Psoas muscle (tissue), 8 donors: ENCODE measurements around the gene PCSK5. TPM values are rescaled to one million over a fixed set of nuclear protein-coding genes. Genes with fewer than 3 reads are reported as not detected.

Experiments
- ATAC-seq, 4 donors: fragments of 200-7000 bp; cut with Tn5 transposase; one replicate each; pipeline ENCODE4 v1.9.1; 2020; ENCODE audit warnings: moderate library complexity in 3 of 4, mild to moderate bottlenecking in 2 of 4
- DNase-seq, 2 donors: peaks; one replicate each; pipeline ENCODE4 v3.0.0-alpha.2; 2020
- H3K27ac ChIP-seq: fragments of 200-600 bp; one replicate; pipeline ENCODE4 v1.8.0; 2022
- H3K27me3 ChIP-seq, 3 donors: fragments of 200-600 bp in 1 of 3; one replicate each; pipeline versions ENCODE4 v1.6.1 to v1.8.0; 2013 to 2022; ENCODE audit warnings: low read length in 2 of 3, mild to moderate bottlenecking in 2 of 3, moderate library complexity in 1 of 3; ENCODE audit not compliant: insufficient read depth in 3 of 3
- H3K36me3 ChIP-seq, 2 donors: fragments of 200-600 bp in 1 of 2; one replicate each; pipeline versions ENCODE4 v1.6.1 to v1.8.0; 2013 to 2022; ENCODE audit warnings: low read depth in 1 of 2, mild to moderate bottlenecking in 1 of 2, moderate library complexity in 1 of 2; ENCODE audit not compliant: insufficient read depth in 1 of 2
- H3K4me1 ChIP-seq: fragments of 200-600 bp; one replicate; pipeline ENCODE4 v1.8.0; 2022
- H3K4me3 ChIP-seq: fragments of 200-600 bp; one replicate; pipeline ENCODE4 v1.8.0; 2022; ENCODE audit warnings: mild to moderate bottlenecking
- H3K9me3 ChIP-seq: fragments of 200-600 bp; one replicate; pipeline ENCODE4 v1.8.0; 2022
- WGBS, 3 donors: extraction: QIAGEN DNeasy Blood & Tissue Kit; methylation state at CpG; one replicate each; pipeline versions ENCODE4 v1.1.6 to v1.1.7; 2013; 5-methylcytosine and 5-hydroxymethylcytosine counted together
- intact Hi-C, 2 donors: fragments of 100-400 bp; cut with DNase I; formaldehyde crosslinking; loops; one replicate each; pipeline versions ENCODE4 v1.11.0 to v1.14.2; 2022
- polyA plus RNA-seq, 3 donors: library from polyadenylated mRNA; stranded (reverse); fragments of 200-250 nt; gene quantifications; one replicate each; pipeline ENCODE4 v1.2.3, GENCODE V29; 2013
- total RNA-seq, 4 donors: library from RNA; stranded (reverse); fragmentation: NEBNext Ultra II Directional in 2 of 4; extraction: Animal tissue kit (Norgen Biotek cat#: 25700) in 2 of 4; gene quantifications; one replicate each; pipeline versions ENCODE4 v1.2.1 to v1.2.4, GENCODE V29; 2021 to 2023
- TF ChIP-seq, protein P1 (sequence below): fragments of 200-600 bp; IDR thresholded peaks from one replicate; pipeline ENCODE4 v1.8.0; 2022; ENCODE audit warnings: antibody characterized with exemption
- donor health status: healthy with polysubstance abuse.
- donor health status: DM: no; HTN: no; CAD: no; lungs with moderate emphysema.
- donor health status: Bipolar disorder and iron deficiency.
- donor health status: healthy.
- donor health status: DM: yes; HTN: yes; CAD: no.
- donor health status: DM: no; HTN: no; CAD: no.
- donor health status: DM: no; HTN: no; CAD: no.
- donor health status: DM: yes; HTN: yes; CAD: no.

The PCSK5 gene
- total and polyA plus RNA-seq, 7 donors = 0.75 to 4.4 (median 2.3) TPM

DNA sequence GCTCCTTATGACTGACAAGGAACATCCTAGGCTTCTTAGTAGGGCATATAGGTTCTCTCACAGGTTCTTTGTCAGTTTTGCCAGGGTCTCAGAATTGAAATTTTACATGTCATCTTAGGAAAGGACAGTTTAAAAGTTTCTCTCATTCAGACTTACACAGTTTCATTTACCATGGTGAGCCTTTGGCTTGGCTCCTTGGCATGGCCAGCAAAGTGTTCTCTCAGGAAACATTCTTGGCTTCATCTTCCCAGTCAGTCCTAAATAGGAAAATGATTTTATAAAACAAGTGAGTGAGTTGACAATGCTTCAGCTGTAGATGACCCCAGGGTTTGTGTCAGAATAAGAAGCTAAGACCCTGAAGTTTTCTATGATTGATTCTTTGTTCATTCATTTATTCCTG lies 191.6 kb downstream of the PCSK5 start:
- Histone ChIP-seq H3K4me3 (no peak overlapping the region), H3K36me3 (no peaks in the 10 kb centered on the region), H3K9me3 (peaks cover 6% of the 10 kb centered on the region), H3K4me1 (peaks cover 3% of the 10 kb centered on the region), H3K27me3 (no peaks in the 10 kb centered on the region), H3K27ac (no peak overlapping the region)
- DNase-seq (no peak), ATAC-seq (no peak)
- TF ChIP-seq, protein P1, sequence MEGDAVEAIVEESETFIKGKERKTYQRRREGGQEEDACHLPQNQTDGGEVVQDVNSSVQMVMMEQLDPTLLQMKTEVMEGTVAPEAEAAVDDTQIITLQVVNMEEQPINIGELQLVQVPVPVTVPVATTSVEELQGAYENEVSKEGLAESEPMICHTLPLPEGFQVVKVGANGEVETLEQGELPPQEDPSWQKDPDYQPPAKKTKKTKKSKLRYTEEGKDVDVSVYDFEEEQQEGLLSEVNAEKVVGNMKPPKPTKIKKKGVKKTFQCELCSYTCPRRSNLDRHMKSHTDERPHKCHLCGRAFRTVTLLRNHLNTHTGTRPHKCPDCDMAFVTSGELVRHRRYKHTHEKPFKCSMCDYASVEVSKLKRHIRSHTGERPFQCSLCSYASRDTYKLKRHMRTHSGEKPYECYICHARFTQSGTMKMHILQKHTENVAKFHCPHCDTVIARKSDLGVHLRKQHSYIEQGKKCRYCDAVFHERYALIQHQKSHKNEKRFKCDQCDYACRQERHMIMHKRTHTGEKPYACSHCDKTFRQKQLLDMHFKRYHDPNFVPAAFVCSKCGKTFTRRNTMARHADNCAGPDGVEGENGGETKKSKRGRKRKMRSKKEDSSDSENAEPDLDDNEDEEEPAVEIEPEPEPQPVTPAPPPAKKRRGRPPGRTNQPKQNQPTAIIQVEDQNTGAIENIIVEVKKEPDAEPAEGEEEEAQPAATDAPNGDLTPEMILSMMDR = no peak
- intact Hi-C loops = loop anchor here in 1 of 2 donors (10.0 kb wide), 1 partner anchor 223 kb away; no protein-coding TSS in a partner anchor

DNA sequence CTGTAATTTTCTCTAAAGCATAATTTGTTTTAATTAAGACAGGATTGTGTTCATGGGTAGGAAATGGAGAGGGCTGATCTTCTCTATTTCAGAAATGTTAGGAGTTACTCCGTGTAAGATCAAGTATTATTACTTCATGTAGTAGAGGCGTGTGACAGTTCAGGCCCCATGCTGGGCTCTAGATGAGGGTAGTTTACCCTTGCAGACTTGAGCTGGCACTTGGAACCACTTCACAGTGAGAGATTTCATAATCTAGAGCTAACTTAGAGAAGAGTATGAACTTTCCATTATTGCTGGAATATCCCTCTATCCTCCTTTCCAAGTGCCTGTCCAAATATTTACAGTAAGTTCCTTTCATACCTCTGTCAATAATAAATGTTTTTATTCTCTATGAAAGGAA lies 195.1 kb downstream of the PCSK5 start:
- Histone ChIP-seq H3K4me1 (peaks cover 3% of the 10 kb centered on the region), H3K4me3 (no peak overlapping the region), H3K27ac (no peak overlapping the region), H3K27me3 (no peaks in the 10 kb centered on the region), H3K9me3 (no peaks in the 10 kb centered on the region), H3K36me3 (no peaks in the 10 kb centered on the region)
- ATAC-seq (no peak), DNase-seq (no peak)
- TF ChIP-seq, protein P1 = no peak
- 69 to 88% (median 87%) methylated on average over 2 of the region's 2 CpGs for WGBS, 3 donors
- intact Hi-C loops = loop anchor here (5.0 to 10.0 kb wide), 2 partner anchors 217 to 219 kb away; no protein-coding TSS in a partner anchor

DNA sequence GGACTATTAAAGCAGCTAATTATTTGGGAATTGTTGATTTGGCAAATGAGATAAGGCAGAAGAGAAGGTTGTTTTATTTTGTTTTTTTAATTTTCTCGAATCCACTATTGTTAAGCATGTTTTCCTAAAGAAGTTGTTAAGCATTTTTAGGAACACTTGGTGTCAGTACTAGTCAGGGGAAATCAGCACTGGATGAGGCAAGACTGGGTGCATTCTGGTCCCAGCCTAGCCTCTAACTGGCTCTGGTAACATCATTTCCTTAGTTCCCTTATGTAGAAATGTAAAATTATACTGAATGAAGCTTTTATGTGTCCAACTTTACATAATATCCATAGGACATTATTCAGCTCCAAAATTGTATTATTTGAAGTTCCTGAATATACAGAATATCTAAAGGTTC lies 196.1 kb downstream of the PCSK5 start:
- intact Hi-C loops = loop anchor here (5.0 to 10.0 kb wide), 2 partner anchors 216 to 218 kb away; no protein-coding TSS in a partner anchor
- no peak for DNase-seq
- Histone ChIP-seq H3K27ac (no peak overlapping the region), H3K4me3 (no peak overlapping the region), H3K4me1 (peaks cover 2% of the 10 kb centered on the region), H3K27me3 (no peaks in the 10 kb centered on the region), H3K36me3 (no peaks in the 10 kb centered on the region), H3K9me3 (no peaks in the 10 kb centered on the region)
- no peak for ATAC-seq
- TF ChIP-seq, protein P1 = no peak
- 89 to 90% (median 90%) methylated on average over 1 of the region's 1 CpG for WGBS, 3 donors

DNA sequence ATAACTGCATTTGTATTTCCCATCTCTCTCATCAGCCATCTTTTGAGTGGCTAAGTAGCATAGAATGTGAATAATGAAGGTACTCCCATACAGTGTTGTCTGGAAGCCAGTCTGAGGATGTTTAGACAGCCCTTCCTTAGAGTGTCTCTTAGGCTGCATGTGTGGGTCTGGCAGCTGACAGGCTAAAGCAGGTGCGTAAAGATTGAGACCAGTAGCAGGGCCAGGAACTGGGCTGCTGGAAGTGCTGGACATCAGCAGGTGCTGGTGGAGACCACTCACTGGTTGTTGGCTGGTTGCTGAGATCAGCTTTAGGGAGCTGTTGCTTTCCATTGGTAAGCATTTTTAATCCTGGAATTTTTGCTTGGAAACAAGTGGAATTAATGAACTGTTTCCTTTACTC lies 197.5 kb downstream of the PCSK5 start:
- no peaks in the 10 kb centered on the region for H3K4me1 ChIP-seq
- TF ChIP-seq, protein P1 = no peak
- intact Hi-C loops = loop anchor here (5.0 to 10.0 kb wide), 2 partner anchors 214 to 217 kb away; no protein-coding TSS in a partner anchor
- no peak overlapping the region for H3K4me3 ChIP-seq
- no peak overlapping the region for H3K27ac ChIP-seq
- H3K9me3 ChIP-seq = no peaks in the 10 kb centered on the region
- DNase-seq (no peak), ATAC-seq (peak in 2 of 4 donors; percentile 56 to 61)
- no peaks in the 10 kb centered on the region for H3K36me3 ChIP-seq
- H3K27me3 ChIP-seq = no peaks in the 10 kb centered on the region
- WGBS, 3 donors = 28 to 55% (median 32%) methylated on average over 1 of the region's 1 CpG

DNA sequence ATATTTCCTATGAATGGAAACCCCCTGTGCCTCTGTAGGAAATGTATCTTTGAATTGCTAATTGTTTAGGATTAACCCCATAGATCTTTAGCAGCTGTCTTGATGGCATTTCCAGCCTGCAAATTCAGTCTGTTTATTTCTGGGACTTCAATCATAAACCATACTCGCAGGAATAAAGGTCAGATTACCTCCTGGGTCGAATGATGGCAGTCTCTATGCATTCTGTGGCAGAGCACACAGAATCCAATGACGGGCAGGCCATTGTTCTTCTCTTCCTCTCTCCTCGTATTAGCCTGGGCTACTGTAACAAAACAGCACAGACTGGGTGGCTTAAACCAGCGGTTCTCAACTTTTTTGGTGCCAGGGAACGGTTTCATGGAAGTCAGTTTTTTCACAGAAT lies 199.9 kb downstream of the PCSK5 start:
- TF ChIP-seq, protein P1 = no peak
- Histone ChIP-seq H3K4me3 (no peak overlapping the region), H3K4me1 (no peaks in the 10 kb centered on the region), H3K27me3 (no peaks in the 10 kb centered on the region), H3K36me3 (no peaks in the 10 kb centered on the region), H3K9me3 (no peaks in the 10 kb centered on the region), H3K27ac (no peak overlapping the region)
- ATAC-seq = peak in 2 of 4 donors; percentile 35 to 73
- no peak for DNase-seq
- WGBS, 3 donors = 32 to 45% (median 40%) methylated on average over 6 of the region's 6 CpGs
- intact Hi-C loops = no loop called here
